GM12878 (cell line): ENCODE data around the gene SLC39A8. TPM values are rescaled to one million over a fixed set of nuclear protein-coding genes. Genes with fewer than 3 reads are reported as not detected.

Experiments used
- ATAC-seq: fragments of 200-7000 bp; cut with Tn5 transposase; 3 replicates; pipeline ENCODE4 v1.9.1; 2020; ENCODE audit warnings: mild to moderate bottlenecking, moderate library complexity
- BruUV-seq: library from RNA; stranded (reverse); fragments of 400-500 nt; replicated peaks from 2 replicates; lab custom pipeline; 2021; lab: Mats Ljungman, UMichigan
- CTCF ChIA-PET: fragments of 300-600 bp; sonication (Branson Sonifier 250); formaldehyde crosslinking; extraction: SDS; loops from one replicate; lab custom pipeline; 2021; ENCODE audit warnings: inconsistent platforms; lab: Yijun Ruan, JAX
- POLR2A ChIA-PET: fragments of 350-600 bp; formaldehyde crosslinking; extraction: SDS; loops from one replicate; lab custom pipeline; 2021; ENCODE audit warnings: inconsistent platforms; lab: Charles Lee
- RAD21 ChIA-PET: fragments of 300-600 bp; sonication (Branson Sonifier 250); formaldehyde crosslinking; loops from one replicate; lab custom pipeline; 2023; ENCODE audit warnings: antibody characterized with exemption; ENCODE audit not compliant: unreplicated experiment; lab: Charles Lee
- SMC1A ChIA-PET: fragments of 300-600 bp; sonication (Branson Sonifier 250); formaldehyde crosslinking; loops from one replicate; lab custom pipeline; 2023; ENCODE audit not compliant: unreplicated experiment, uncharacterized antibody; lab: Charles Lee
- DNase-seq: peaks from one replicate; pipeline ENCODE4 v3.0.0-alpha.2; 2011; ENCODE audit warnings: low read depth, low spot score
- FAIRE-seq: peaks from 3 replicates; lab custom pipeline; 2011; peaks lifted over from hg19 to GRCh38; lab: Jason Lieb, UNC
- H2AFZ ChIP-seq: 2 replicates; pipeline ENCODE4 v1.6.0; 2011; ENCODE audit warnings: low read depth, low read length, control low read depth; ENCODE audit not compliant: control insufficient read depth
- H3K27ac ChIP-seq: 2 replicates; pipeline ENCODE4 v1.5.1; 2011; ENCODE audit warnings: control low read depth; ENCODE audit not compliant: control insufficient read depth, insufficient read depth
- H3K27me3 ChIP-seq, 2 experiments: replicated peaks in 1 of 2; 2 replicates each; pipeline versions ENCODE4 v1.6.0 to v1.6.1; 2011; ENCODE audit warnings: low read length in 1 of 2; ENCODE audit not compliant: control insufficient read depth in 2 of 2, insufficient read depth in 2 of 2
- H3K36me3 ChIP-seq, 2 experiments: 2 replicates each; pipeline ENCODE4 v1.5.1; 2011; ENCODE audit warnings: low read length in 1 of 2; ENCODE audit not compliant: control insufficient read depth in 2 of 2, insufficient read depth in 2 of 2
- H3K4me1 ChIP-seq: 2 replicates; pipeline ENCODE4 v1.6.1; 2011; ENCODE audit warnings: mild to moderate bottlenecking, low read length, moderate library complexity, mixed read lengths; ENCODE audit not compliant: control insufficient read depth, insufficient read depth
- H3K4me2 ChIP-seq: 2 replicates; pipeline ENCODE4 v1.6.0; 2011; ENCODE audit warnings: control low read depth; ENCODE audit not compliant: control insufficient read depth, insufficient read depth
- H3K4me3 ChIP-seq: fragments of 200-600 bp; sonication (generic); 2 replicates; pipeline ENCODE4 v1.5.1; 2016
- H3K79me2 ChIP-seq: 2 replicates; pipeline ENCODE4 v1.6.0; 2011; ENCODE audit warnings: low read length; ENCODE audit not compliant: control insufficient read depth, insufficient read depth
- H3K9ac ChIP-seq: 2 replicates; pipeline ENCODE4 v1.8.0; 2011; ENCODE audit warnings: low read length, control low read depth, mixed read lengths; ENCODE audit not compliant: control insufficient read depth, insufficient read depth
- H3K9me3 ChIP-seq: replicated peaks from 3 replicates; pipeline ENCODE4 v1.5.1; 2011; ENCODE audit warnings: mild to moderate bottlenecking, low read length; ENCODE audit not compliant: control insufficient read depth, insufficient read depth
- H4K20me1 ChIP-seq: 2 replicates; pipeline ENCODE4 v1.6.0; 2011; ENCODE audit not compliant: control insufficient read depth, insufficient read depth
- BHLHE40 ChIP-seq, 2 experiments: fragments of 450-650 bp in 1 of 2; IDR thresholded peaks; 2 replicates each; pipeline ENCODE4 v1.6.1; 2011 to 2017; ENCODE audit warnings: low read depth in 2 of 2, borderline replicate concordance in 1 of 2, improper control_type of control experiment in 1 of 2, low read length in 1 of 2, mild to moderate bottlenecking in 1 of 2
- CBX5 ChIP-seq: sonication (generic); IDR thresholded peaks from 2 replicates; pipeline ENCODE4 v1.6.1; 2016; ENCODE audit warnings: low read depth, moderate library complexity, mild to moderate bottlenecking, inconsistent platforms
- FOS ChIP-seq: IDR thresholded peaks from 3 replicates; pipeline ENCODE4 v1.6.1; 2011; ENCODE audit warnings: borderline replicate concordance; ENCODE audit not compliant: insufficient read length; ENCODE audit errors: extremely low read depth
- LARP7 ChIP-seq: fragments of 450-650 bp; IDR thresholded peaks from 2 replicates; pipeline ENCODE4 v1.6.1; 2017; ENCODE audit warnings: mild to moderate bottlenecking
- NR2F1 ChIP-seq: fragments of 450-650 bp; conservative IDR thresholded peaks from 2 replicates; pipeline ENCODE4 v1.6.1; 2017; ENCODE audit warnings: mild to moderate bottlenecking
- PKNOX1 ChIP-seq: fragments of 450-650 bp; IDR thresholded peaks from 2 replicates; pipeline ENCODE4 v1.6.1; 2016; ENCODE audit warnings: mild to moderate bottlenecking
- RUNX3 ChIP-seq: IDR thresholded peaks from 2 replicates; pipeline ENCODE4 v1.6.1; 2012; ENCODE audit warnings: low read length, inconsistent platforms
- YBX1 ChIP-seq: fragments of 450-650 bp; IDR thresholded peaks from 2 replicates; pipeline ENCODE4 v1.6.1; 2016; ENCODE audit warnings: antibody characterized with exemption
- ZNF217 ChIP-seq: fragments of 450-650 bp; IDR thresholded peaks from 2 replicates; pipeline ENCODE4 v1.6.1; 2017; ENCODE audit warnings: antibody characterized with exemption, mild to moderate bottlenecking
- WGBS: methylation state at CpG from one replicate; pipeline ENCODE4 v1.1.6; 2016; ENCODE audit warnings: low lambda C conversion rate; ENCODE audit not compliant: insufficient replicate concordance, insufficient coverage; ENCODE audit errors: missing lambda C conversion rate; 5-methylcytosine and 5-hydroxymethylcytosine counted together
- in situ Hi-C: fragments of 300-500 bp; cut with MboI; formaldehyde crosslinking; loops from 9 replicates; pipeline ENCODE4 v1.14.3; 2018; ENCODE audit warnings: mixed read lengths
- intact Hi-C: fragments of 100-400 bp; cut with micrococcal nuclease; formaldehyde crosslinking; loops from one replicate; pipeline ENCODE4 v1.14.2; 2022; ENCODE audit not compliant: unreplicated experiment
- polyA plus RNA-seq, 11 experiments: library from polyadenylated mRNA; depleted of rRNA in 4 of 11; unstranded in 6 of 11; stranded (reverse) in 5 of 11; fragments of >200 nt; fragmentation: Nextera tagmentation in 4 of 11; fragmentation: Illumina TruSeq in 1 of 11; extraction: Ambion mirVana in 4 of 11; extraction: Trizol in 1 of 11; gene quantifications; 1 replicate in 1 of 11; 2 replicates in 10 of 11; pipeline versions ENCODE4 v1.2.1 to v1.2.3, GENCODE V29; 2011 to 2016; ENCODE audit warnings: inconsistent platforms in 2 of 11, missing spikeins in 2 of 11, low read depth in 1 of 11
- total RNA-seq, 4 experiments: library from RNA; depleted of rRNA in 3 of 4; stranded (reverse); fragments of >200 nt in 3 of 4; fragmentation: Illumina TruSeq in 1 of 4; extraction: Trizol in 1 of 4; gene quantifications; 2 replicates each; pipeline versions ENCODE4 v1.2.1 to v1.2.3, GENCODE V29; 2013 to 2021

Gene SLC39A8
- total and polyA plus RNA-seq, 10 of the 15 experiments (the other 5 are each of a cell fraction or from before 2014, with no cell fraction given), result 7.9 to 47.8 (median 32.8) TPM

DNA sequence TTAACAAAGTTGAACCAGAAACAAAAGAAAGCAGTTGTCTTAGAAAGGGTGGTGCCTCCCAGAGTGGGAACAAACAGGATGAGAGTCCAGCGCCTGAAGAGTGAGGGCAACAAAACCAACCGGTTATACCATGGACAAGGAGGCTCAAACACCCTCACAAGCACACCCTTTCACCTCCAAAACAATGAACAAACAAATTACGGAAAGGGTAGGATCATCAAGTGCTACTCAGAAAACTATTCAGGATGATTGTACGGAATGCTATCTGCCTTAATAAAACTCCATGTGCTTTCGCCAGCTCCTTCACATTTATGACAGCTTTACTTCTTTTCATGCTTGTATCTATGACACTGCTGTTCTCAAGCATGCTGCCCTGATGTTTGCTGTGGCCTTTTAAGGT lies 26.8 kb downstream of the SLC39A8 start:
- H3K9ac ChIP-seq, result no peak overlapping the region
- H3K27me3 ChIP-seq, result no peaks in the 10 kb centered on the region
- H2AFZ ChIP-seq, result no peak overlapping the region
- no TSS peak for BruUV-seq
- H3K4me3 ChIP-seq, result no peak overlapping the region
- no peak overlapping the region for H3K27ac ChIP-seq
- ChIA-PET RAD21 (interaction anchor here (0.9 to 3.0 kb wide), 2 partner anchors 17 to 112 kb away, joined by 3 to 9 read pairs; no protein-coding TSS in a partner anchor), CTCF (interaction anchor here (1.0 to 3.6 kb wide), 3 partner anchors 14 to 26 kb away, joined by 3 to 21 read pairs (median 4); no protein-coding TSS in a partner anchor), SMC1A (interaction anchor here (1.0 to 1.2 kb wide), 2 partner anchors 10 to 38 kb away, joined by 3 to 4 read pairs; no protein-coding TSS in a partner anchor), POLR2A (interaction anchor here (0.5 to 1.0 kb wide), 3 partner anchors 17 to 271 kb away, joined by 3 to 4 read pairs (median 4); no protein-coding TSS in a partner anchor)
- intact Hi-C loops (no loop called here), in situ Hi-C loops (no loop called here)
- 98% methylated on average over 5 of the region's 5 CpGs for WGBS
- peaks cover 0 to 1% of the 10 kb centered on the region in 2 experiments; a peak in 3 of 4 replicates for H3K36me3 ChIP-seq
- H3K9me3 ChIP-seq, result peaks cover 6% of the 10 kb centered on the region; the same call in 2 of the 3 replicates
- H3K4me2 ChIP-seq, result no peak overlapping the region
- no peak for DNase-seq
- no peaks in the 10 kb centered on the region for H4K20me1 ChIP-seq
- H3K4me1 ChIP-seq, result peaks cover 6% of the 10 kb centered on the region
- FAIRE-seq, result no peak
- no peak for TF ChIP-seq RUNX3
- no peak for TF ChIP-seq ZNF217
- TF ChIP-seq CBX5, result no peak
- TF ChIP-seq LARP7, result no peak
- TF ChIP-seq YBX1, result no peak
- no peak for TF ChIP-seq BHLHE40 (IDR thresholded peaks at IDR 0.05; ENCODE audit: borderline replicate concordance in 1 of 2, low read depth in 2 of 2, low read length in 1 of 2)
- TF ChIP-seq FOS, result no peak
- no peak for TF ChIP-seq NR2F1
- no peak for TF ChIP-seq PKNOX1
- TF ChIP-seq, all 136 proteins: peak for 0
- ATAC-seq, result no peak
- peaks cover 13% of the 10 kb centered on the region for H3K79me2 ChIP-seq
